Neural cell (in vitro differentiated cells): ENCODE measurements around the gene ATP13A1. TPM values are rescaled to one million over a fixed set of nuclear protein-coding genes. Genes with fewer than 3 reads are reported as not detected.

Experiments
- H2AFZ ChIP-seq: fragments of 200-600, 300-800 bp; sonication (generic), shearing (Covaris generic); 2 replicates; pipeline ENCODE4 v1.6.0; 2014; ENCODE audit warnings: low read depth, mild to moderate bottlenecking, antibody characterized with exemption, low read length, moderate library complexity
- H3F3A ChIP-seq: fragments of 200-600 bp; shearing (Covaris generic); 2 replicates; pipeline ENCODE4 v1.6.1; 2016; ENCODE audit warnings: mild to moderate bottlenecking, moderate library complexity, mixed read lengths, antibody characterized with exemption, low read length; ENCODE audit not compliant: insufficient read depth, poor library complexity, severe bottlenecking
- H3K27ac ChIP-seq: fragments of 200-600, 300-800 bp; sonication (generic), shearing (Covaris generic); 2 replicates; pipeline ENCODE4 v1.5.1; 2014; ENCODE audit warnings: mild to moderate bottlenecking, low read length, moderate library complexity
- H3K27me3 ChIP-seq: fragments of 300-800, 200-600 bp; sonication (generic), shearing (Covaris generic); 2 replicates; pipeline ENCODE4 v1.6.0; 2014; ENCODE audit warnings: mild to moderate bottlenecking, low read depth, low read length, moderate library complexity; ENCODE audit not compliant: insufficient read depth
- H3K36me3 ChIP-seq: fragments of 300-800, 200-600 bp; sonication (generic), shearing (Covaris generic); 2 replicates; pipeline ENCODE4 v1.5.1; 2014; ENCODE audit warnings: mild to moderate bottlenecking, antibody characterized with exemption, low read length, moderate library complexity; ENCODE audit not compliant: insufficient read depth
- H3K4me2 ChIP-seq: fragments of 300-800, 200-600 bp; sonication (generic), shearing (Covaris generic); 2 replicates; pipeline ENCODE4 v1.6.0; 2014; ENCODE audit warnings: mild to moderate bottlenecking, low read length
- H3K4me3 ChIP-seq: fragments of 300-800, 200-600 bp; sonication (generic), shearing (Covaris generic); 2 replicates; pipeline ENCODE4 v1.5.1; 2014; ENCODE audit warnings: mild to moderate bottlenecking, low read length, moderate library complexity
- H3K79me2 ChIP-seq: fragments of 200-600 bp; shearing (Covaris generic); replicated peaks from 2 replicates; pipeline ENCODE4 v1.6.0; 2014; ENCODE audit warnings: mild to moderate bottlenecking, low read length, moderate library complexity; ENCODE audit not compliant: insufficient read depth
- H3K9ac ChIP-seq: fragments of 300-800, 200-600 bp; sonication (generic), shearing (Covaris generic); 2 replicates; pipeline ENCODE4 v1.6.1; 2016; ENCODE audit warnings: mild to moderate bottlenecking, low read length, mixed read lengths
- H3K9me2 ChIP-seq: fragments of 200-600 bp; shearing (Covaris generic); 2 replicates; pipeline ENCODE4 v1.6.1; 2016; ENCODE audit warnings: mild to moderate bottlenecking, low read length, mixed read lengths; ENCODE audit not compliant: insufficient read depth
- H3K9me3 ChIP-seq: fragments of 200-600, 300-800 bp; sonication (generic), shearing (Covaris generic); 2 replicates; pipeline ENCODE4 v1.6.1; 2016; ENCODE audit warnings: mild to moderate bottlenecking, mixed run types, low read length, moderate library complexity, mixed read lengths
- H4K20me1 ChIP-seq: fragments of 200-600 bp; shearing (Covaris generic); 2 replicates; pipeline ENCODE4 v1.6.1; 2016; ENCODE audit warnings: mild to moderate bottlenecking, mixed run types; ENCODE audit not compliant: insufficient read depth
- CTCF ChIP-seq: fragments of 450-650 bp; IDR thresholded peaks from 2 replicates; pipeline ENCODE4 v1.5.1; 2014; ENCODE audit warnings: antibody characterized with exemption, mild to moderate bottlenecking, moderate library complexity; ENCODE audit not compliant: poor library complexity, severe bottlenecking
- EP300 ChIP-seq: fragments of 450-650 bp; conservative IDR thresholded peaks from 2 replicates; pipeline ENCODE4 v1.6.1; 2014; ENCODE audit warnings: antibody characterized with exemption, mild to moderate bottlenecking, moderate library complexity; ENCODE audit not compliant: poor library complexity, severe bottlenecking
- EZH2 ChIP-seq: fragments of 200-600, 300-800 bp; shearing (Covaris generic), sonication (generic); IDR thresholded peaks from 2 replicates; pipeline ENCODE4 v1.6.1; 2014; ENCODE audit warnings: antibody characterized with exemption, low read length, borderline replicate concordance, mild to moderate bottlenecking; ENCODE audit not compliant: insufficient read depth, poor library complexity, severe bottlenecking
- MXI1 ChIP-seq: fragments of 450-650 bp; conservative IDR thresholded peaks from 2 replicates; pipeline ENCODE4 v1.6.1; 2014; ENCODE audit warnings: antibody characterized with exemption, mild to moderate bottlenecking; ENCODE audit not compliant: poor library complexity, severe bottlenecking
- POLR2AphosphoS5 ChIP-seq: IDR thresholded peaks from 2 replicates; pipeline ENCODE4 v1.6.1; 2012
- RAD21 ChIP-seq: fragments of 450-650 bp; conservative IDR thresholded peaks from 2 replicates; pipeline ENCODE4 v1.6.1; 2014; ENCODE audit warnings: antibody characterized with exemption, mild to moderate bottlenecking, moderate library complexity
- REST ChIP-seq: IDR thresholded peaks from 2 replicates; pipeline ENCODE4 v1.6.1; 2012; ENCODE audit warnings: borderline replicate concordance
- SMC3 ChIP-seq: fragments of 450-650 bp; conservative IDR thresholded peaks from 2 replicates; pipeline ENCODE4 v1.6.1; 2014; ENCODE audit warnings: antibody characterized with exemption, mild to moderate bottlenecking, moderate library complexity; ENCODE audit not compliant: poor library complexity
- TAF1 ChIP-seq: IDR thresholded peaks from 2 replicates; pipeline ENCODE4 v1.6.1; 2012; ENCODE audit warnings: low read depth
- polyA plus RNA-seq: library from polyadenylated mRNA; depleted of rRNA; stranded (reverse); fragments of >200 nt; gene quantifications from 2 replicates; pipeline ENCODE4 v1.2.3, GENCODE V29; 2014

Gene ATP13A1
- polyA plus RNA-seq, 1 donor from 2014 or later = 63.5 TPM

- H3K9me2 ChIP-seq = no peaks in the 10 kb centered on the region
These were observed 47.9 kb upstream of the ATP13A1 start for GRCh38 chr19:19711306-19711933.

DNA sequence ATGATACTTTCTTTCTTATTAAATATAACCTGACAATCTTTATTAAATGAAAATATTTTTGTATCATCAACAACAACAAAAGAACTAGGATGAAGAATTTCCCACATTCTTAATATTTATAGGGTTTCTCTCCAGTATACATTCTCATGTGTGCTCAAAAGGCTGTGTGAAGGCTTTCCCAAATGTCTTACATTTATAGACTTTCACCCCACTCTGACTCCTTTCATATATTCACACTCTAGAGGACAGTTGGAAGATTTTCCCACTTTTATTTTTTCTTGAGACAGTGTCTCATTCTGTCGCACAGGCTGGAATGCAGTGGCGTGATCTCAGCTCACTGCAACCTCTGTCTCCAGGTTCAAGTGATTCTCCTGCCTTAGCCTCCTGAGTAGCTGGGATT is 47.0 kb upstream of the ATP13A1 start:
- Histone ChIP-seq H3K27me3 (no peaks in the 10 kb centered on the region), H3F3A (no peaks in the 10 kb centered on the region), H2AFZ (no peak overlapping the region), H3K79me2 (peaks cover 14% of the 10 kb centered on the region), H3K9me2 (no peaks in the 10 kb centered on the region), H3K4me2 (no peak overlapping the region), H3K9me3 (peaks cover 53% of the 10 kb centered on the region), H3K27ac (no peak overlapping the region), H4K20me1 (no peaks in the 10 kb centered on the region), H3K36me3 (peaks cover 65% of the 10 kb centered on the region), H3K9ac (no peak overlapping the region), H3K4me3 (no peak overlapping the region)
- no peak for TF ChIP-seq EZH2
- TF ChIP-seq RAD21 = no peak
- no peak for TF ChIP-seq MXI1
- no peak for TF ChIP-seq CTCF
- no peak for TF ChIP-seq SMC3

More at GRCh38 chr19:19711306-19711933, 47.9 kb upstream of the ATP13A1 start:
- no peak for TF ChIP-seq SMC3
- no peak for TF ChIP-seq TAF1
- TF ChIP-seq REST = no peak
- TF ChIP-seq EP300 = no peak
- no peak for TF ChIP-seq MXI1
- TF ChIP-seq POLR2AphosphoS5 = no peak
- no peak for TF ChIP-seq EZH2
- TF ChIP-seq CTCF = no peak
- TF ChIP-seq RAD21 = no peak
- Histone ChIP-seq H3K9ac (no peak overlapping the region), H3K79me2 (peaks cover 23% of the 10 kb centered on the region), H4K20me1 (no peaks in the 10 kb centered on the region), H3K9me3 (peaks cover 52% of the 10 kb centered on the region), H3K36me3 (peaks cover 70% of the 10 kb centered on the region), H2AFZ (no peak overlapping the region), H3F3A (no peaks in the 10 kb centered on the region), H3K4me3 (no peak overlapping the region), H3K27ac (no peak overlapping the region), H3K4me2 (no peak overlapping the region), H3K27me3 (no peaks in the 10 kb centered on the region)
